OCI-LY3 (cell line): Measurements from ENCODE around the gene DNM3.

ENCODE experiments used
- EZH2phosphoT487 ChIP-seq: fragments of 200-600 bp; shearing (Covaris generic); IDR thresholded peaks from 2 replicates; pipeline ENCODE4 v1.6.1; 2018; ENCODE audit warnings: antibody characterized with exemption, mixed run types, low read depth
- TF ChIP-seq, protein P1 (sequence below): fragments of 200-600, 300-600 bp; sonication (generic); IDR thresholded peaks from 2 replicates; pipeline ENCODE4 v1.5.1; 2014; ENCODE audit warnings: antibody characterized with exemption, low read length, low read depth

DNA sequence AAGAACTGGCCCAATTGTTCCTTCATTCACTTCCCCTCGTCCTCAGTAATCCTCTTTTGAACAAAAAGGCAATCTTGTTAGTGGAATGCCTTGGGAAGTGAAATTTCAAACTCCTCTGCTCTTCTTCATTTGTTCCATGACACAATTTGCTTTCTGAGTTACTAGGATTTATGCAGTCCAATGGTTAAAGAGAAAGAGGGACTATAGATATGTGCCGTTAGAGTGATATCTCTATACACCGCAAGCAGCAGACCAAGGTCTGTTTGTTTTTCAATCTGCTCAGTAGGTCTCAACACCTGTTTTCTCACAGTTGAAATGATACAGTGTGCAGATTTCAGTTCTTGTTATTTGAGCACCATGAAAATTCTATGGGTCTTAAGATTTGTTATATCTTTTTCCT lies 244.0 kb downstream of the DNM3 start:
- TF ChIP-seq, protein P1, sequence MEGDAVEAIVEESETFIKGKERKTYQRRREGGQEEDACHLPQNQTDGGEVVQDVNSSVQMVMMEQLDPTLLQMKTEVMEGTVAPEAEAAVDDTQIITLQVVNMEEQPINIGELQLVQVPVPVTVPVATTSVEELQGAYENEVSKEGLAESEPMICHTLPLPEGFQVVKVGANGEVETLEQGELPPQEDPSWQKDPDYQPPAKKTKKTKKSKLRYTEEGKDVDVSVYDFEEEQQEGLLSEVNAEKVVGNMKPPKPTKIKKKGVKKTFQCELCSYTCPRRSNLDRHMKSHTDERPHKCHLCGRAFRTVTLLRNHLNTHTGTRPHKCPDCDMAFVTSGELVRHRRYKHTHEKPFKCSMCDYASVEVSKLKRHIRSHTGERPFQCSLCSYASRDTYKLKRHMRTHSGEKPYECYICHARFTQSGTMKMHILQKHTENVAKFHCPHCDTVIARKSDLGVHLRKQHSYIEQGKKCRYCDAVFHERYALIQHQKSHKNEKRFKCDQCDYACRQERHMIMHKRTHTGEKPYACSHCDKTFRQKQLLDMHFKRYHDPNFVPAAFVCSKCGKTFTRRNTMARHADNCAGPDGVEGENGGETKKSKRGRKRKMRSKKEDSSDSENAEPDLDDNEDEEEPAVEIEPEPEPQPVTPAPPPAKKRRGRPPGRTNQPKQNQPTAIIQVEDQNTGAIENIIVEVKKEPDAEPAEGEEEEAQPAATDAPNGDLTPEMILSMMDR, result no peak
- no peak for TF ChIP-seq EZH2phosphoT487
